Smooth muscle cell (in vitro differentiated cells): Measurements from ENCODE around the gene TBL1XR1. TPM values are rescaled to one million over a fixed set of nuclear protein-coding genes. Genes with fewer than 3 reads are reported as not detected.
A peak's percentile ranks its signal among the peaks of the same experiment; 100 is the strongest.
"Not testable (repeated sequence)": the region's sequence is repeated elsewhere in the genome, so short reads cannot be mapped to it uniquely, and the experiment has no call there.

Experiments used
- DNase-seq: peaks from one replicate; lab custom pipeline; 2025; ENCODE audit not compliant: unreplicated experiment; lab: John Stamatoyannopoulos, UW
- H2AFZ ChIP-seq: fragments of 200-600 bp; sonication (generic); 2 replicates; pipeline ENCODE4 v1.6.0; 2016; ENCODE audit warnings: antibody characterized with exemption, low read depth, mild to moderate bottlenecking
- H3F3A ChIP-seq: fragments of 200-600 bp; sonication (generic); 2 replicates; pipeline ENCODE4 v1.6.0; 2017; ENCODE audit warnings: antibody characterized with exemption, low read depth
- H3K27ac ChIP-seq: fragments of 200-600 bp; sonication (generic); 2 replicates; pipeline ENCODE4 v1.5.1; 2016; ENCODE audit warnings: low read depth, mild to moderate bottlenecking
- H3K27me3 ChIP-seq: fragments of 200-600 bp; sonication (generic); 2 replicates; pipeline ENCODE4 v1.6.1; 2016; ENCODE audit warnings: low read depth, mild to moderate bottlenecking
- H3K36me3 ChIP-seq: fragments of 200-600 bp; sonication (generic); 2 replicates; pipeline ENCODE4 v1.5.1; 2016; ENCODE audit warnings: low read depth
- H3K4me1 ChIP-seq: fragments of 200-600 bp; sonication (generic); 2 replicates; pipeline ENCODE4 v1.5.1; 2016; ENCODE audit warnings: low read depth
- H3K4me2 ChIP-seq: fragments of 200-600 bp; sonication (generic); 2 replicates; pipeline ENCODE4 v1.6.0; 2016; ENCODE audit warnings: mild to moderate bottlenecking
- H3K4me3 ChIP-seq: fragments of 200-600 bp; sonication (generic); 2 replicates; pipeline ENCODE4 v1.5.1; 2016; ENCODE audit warnings: mild to moderate bottlenecking
- H3K79me2 ChIP-seq: fragments of 200-600 bp; sonication (generic); 2 replicates; pipeline ENCODE4 v1.6.0; 2016; ENCODE audit warnings: low read depth, mild to moderate bottlenecking
- H3K9ac ChIP-seq: fragments of 200-600 bp; sonication (generic); 2 replicates; pipeline ENCODE4 v1.6.0; 2016; ENCODE audit warnings: low read depth
- H3K9me3 ChIP-seq: fragments of 200-600 bp; sonication (generic); replicated peaks from 2 replicates; pipeline ENCODE4 v1.5.1; 2016; ENCODE audit warnings: low read depth
- H4K20me1 ChIP-seq: fragments of 200-600 bp; sonication (generic); 2 replicates; pipeline ENCODE4 v1.6.0; 2016; ENCODE audit warnings: low read depth
- CTCF ChIP-seq: fragments of 200-600 bp; sonication (generic); IDR thresholded peaks from 2 replicates; pipeline ENCODE4 v1.5.1; 2017; ENCODE audit warnings: borderline replicate concordance, mild to moderate bottlenecking, antibody characterized with exemption; ENCODE audit not compliant: insufficient read depth, poor library complexity, severe bottlenecking
- WGBS: methylation state at CpG from one replicate; pipeline ENCODE4 v1.1.7; 2016; ENCODE audit warnings: low lambda C conversion rate; 5-methylcytosine and 5-hydroxymethylcytosine counted together
- polyA plus RNA-seq: library from polyadenylated mRNA; unstranded; fragments of >200 nt; fragmentation: Nextera tagmentation; extraction: Ambion mirVana; gene quantifications from 2 replicates; pipeline ENCODE4 v1.2.1, GENCODE V29; 2016
- total RNA-seq: library from RNA; depleted of rRNA; stranded (reverse); fragments of >200 nt; gene quantifications from 2 replicates; pipeline ENCODE4 v1.2.3, GENCODE V29; 2014

TBL1XR1 gene
- total and polyA plus RNA-seq, 2 experiments from 2014 or later, result 19.9 to 115 TPM

- Histone ChIP-seq H3K36me3 (no peaks in the 10 kb centered on the region), H3K27me3 (no peaks in the 10 kb centered on the region), H3K4me3 (no peak overlapping the region), H3K9ac (peak overlapping the region; percentile 40), H3K79me2 (peaks cover 100% of the 10 kb centered on the region), H3K4me2 (peak overlapping the region; percentile 57), H3K4me1 (peaks cover 26% of the 10 kb centered on the region), H3F3A (peaks cover 6% of the 10 kb centered on the region), H4K20me1 (peaks cover 100% of the 10 kb centered on the region), H2AFZ (no peak overlapping the region), H3K9me3 (no peaks in the 10 kb centered on the region), H3K27ac (peak overlapping the region; percentile 80)
- no peak for TF ChIP-seq CTCF
- no peak for DNase-seq
- 1% methylated on average over 3 of the region's 3 CpGs for WGBS
These were observed 52.4 kb downstream of the TBL1XR1 start for GRCh38 chr3:177144922-177145321.

GRCh38 chr3:177141899-177142646, 55.2 kb downstream of the TBL1XR1 start:
- Histone ChIP-seq H4K20me1 (peaks cover 100% of the 10 kb centered on the region), H3K4me3 (no peak overlapping the region), H2AFZ (no peak overlapping the region), H3F3A (peaks cover 6% of the 10 kb centered on the region), H3K79me2 (peaks cover 100% of the 10 kb centered on the region), H3K36me3 (no peaks in the 10 kb centered on the region), H3K9me3 (no peaks in the 10 kb centered on the region), H3K27ac (peak overlapping the region; percentile 54), H3K27me3 (no peaks in the 10 kb centered on the region), H3K4me2 (peak overlapping the region; percentile 18), H3K4me1 (peaks cover 19% of the 10 kb centered on the region), H3K9ac (no peak overlapping the region)
- no peak for TF ChIP-seq CTCF
- DNase-seq, result no peak
- 88% methylated on average over 6 of the region's 6 CpGs for WGBS

DNA sequence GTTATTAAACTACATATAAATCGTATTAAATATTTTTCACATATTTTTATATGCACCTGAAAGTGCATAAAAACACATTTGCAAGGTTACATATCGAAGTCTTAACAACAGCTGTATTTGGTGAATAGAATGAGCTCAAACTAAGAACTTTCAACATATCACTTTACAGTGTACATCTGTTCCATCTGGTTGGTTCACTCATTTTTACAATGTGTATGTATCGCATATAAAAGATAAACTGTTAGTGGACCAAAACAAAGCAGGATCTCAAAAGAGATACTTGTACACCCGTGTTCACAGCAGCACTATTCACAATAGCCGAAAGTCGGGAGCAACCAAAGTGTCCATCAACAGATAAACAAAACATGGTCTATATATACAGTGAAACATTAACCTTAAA, 55.8 kb downstream of the TBL1XR1 start:
- H3K36me3 ChIP-seq, result no peaks in the 10 kb centered on the region
- TF ChIP-seq CTCF, result no peak
- H4K20me1 ChIP-seq, result peaks cover 100% of the 10 kb centered on the region
- DNase-seq, result no peak
- 88% methylated on average over 6 of the region's 6 CpGs for WGBS
- H3K9me3 ChIP-seq, result no peaks in the 10 kb centered on the region
- H2AFZ ChIP-seq, result no peak overlapping the region
- peaks cover 6% of the 10 kb centered on the region for H3F3A ChIP-seq
- no peaks in the 10 kb centered on the region for H3K27me3 ChIP-seq
- peak overlapping the region; percentile 18 for H3K4me2 ChIP-seq
- no peak overlapping the region for H3K9ac ChIP-seq
- H3K79me2 ChIP-seq, result peaks cover 100% of the 10 kb centered on the region
- H3K4me1 ChIP-seq, result peaks cover 19% of the 10 kb centered on the region
- no peak overlapping the region for H3K4me3 ChIP-seq
- peak overlapping the region; percentile 54 for H3K27ac ChIP-seq

GRCh38 chr3:177139220-177139619, 58.1 kb downstream of the TBL1XR1 start:
- H3K36me3 ChIP-seq, result not testable (repeated sequence)
- WGBS, result 94% methylated on average over 10 of the region's 10 CpGs

More at GRCh38 chr3:177139220-177139619, 58.1 kb downstream of the TBL1XR1 start:
- not testable (repeated sequence) for H3K27me3 ChIP-seq, H2AFZ ChIP-seq, H3F3A ChIP-seq, H3K9me3 ChIP-seq, H3K4me3 ChIP-seq, H3K4me1 ChIP-seq, H3K27ac ChIP-seq, H3K4me2 ChIP-seq, DNase-seq, H3K9ac ChIP-seq
- Histone ChIP-seq H4K20me1 (peaks cover 97% of the 10 kb centered on the region), H3K79me2 (peaks cover 99% of the 10 kb centered on the region)
